ENCODE data around the gene ASPSCR1.

GRCh38 chr17:82050152-82050760, 72.8 kb downstream of the ASPSCR1 start:
- TF ChIP-seq CTCF (IDR thresholded peaks at IDR 0.05), result no peak
- TF ChIP-seq POLR2A (IDR thresholded peaks at IDR 0.05), result no peak
- TF ChIP-seq EP300 (IDR thresholded peaks at IDR 0.05), result no peak

All from gastroesophageal sphincter (tissue), 3 donors.